ENCODE data around the gene NR2C1. TPM values are rescaled to one million over a fixed set of nuclear protein-coding genes. Genes with fewer than 3 reads are reported as not detected.

NR2C1 gene
- total and polyA plus RNA-seq, 10 of the 15 experiments (the other 5 are each of a cell fraction or from before 2014, with no cell fraction given) = 8.8 to 38.1 (median 31.3) TPM

DNA sequence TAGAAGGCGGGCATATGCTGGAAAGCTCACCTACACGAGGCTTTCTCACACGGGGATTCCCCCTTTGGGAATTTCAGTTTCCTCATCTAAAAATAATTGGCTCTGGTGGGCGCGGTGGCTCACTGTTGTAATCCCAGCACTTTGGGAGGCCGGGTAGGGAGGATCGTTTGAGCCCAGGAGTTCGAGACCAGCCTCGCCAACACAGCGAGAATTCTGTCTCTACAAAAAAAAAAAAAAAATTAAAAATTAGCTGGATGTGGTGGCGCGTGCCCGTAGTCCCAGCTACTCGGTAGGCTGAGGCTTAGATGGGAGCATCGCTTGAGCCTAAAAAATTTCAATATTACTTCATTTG lies 69.5 kb downstream of the NR2C1 start:
- ChIA-PET SMC1A (ENCODE audit: uncharacterized antibody, unreplicated experiment) (interaction anchor here (0.9 to 1.8 kb wide), 7 partner anchors 14 to 382 kb away, joined by 3 to 13 read pairs (median 4); no protein-coding TSS in a partner anchor), RAD21 (ENCODE audit: unreplicated experiment) (interaction anchor here (0.6 to 1.4 kb wide), 6 partner anchors 34 to 531 kb away, joined by 3 to 5 read pairs (median 3); partner anchors contain the start of genes FGD6, NR2C1 and VEZT), CTCF (interaction anchor here (0.6 to 1.2 kb wide), 7 partner anchors 10 to 382 kb away, joined by 3 to 5 read pairs (median 3); no protein-coding TSS in a partner anchor), POLR2A (interaction anchor here (0.6 to 1.3 kb wide), 10 partner anchors 10 to 293 kb away, joined by 3 to 6 read pairs (median 3); partner anchors contain the start of gene NR2C1)
- no peak; the same call in 2 of the 3 replicates for ATAC-seq
- Histone ChIP-seq H3K36me3 (ENCODE audit: control insufficient read depth in 2 of 2, insufficient read depth in 2 of 2, low read length in 1 of 2) (0 out of 4 replicates have a peak, but pooled peaks cover 0 to 3% of the 10 kb centered on the region in 2 experiments), H3K79me2 (ENCODE audit: control insufficient read depth, insufficient read depth, low read length) (peaks cover 34% of the 10 kb centered on the region), H2AFZ (ENCODE audit: control insufficient read depth, low read depth, low read length) (peak overlapping the region; percentile 88), H3K4me3 (peak overlapping the region; percentile 85; the same call in 1 of the 2 replicates), H3K27me3 (replicated peaks in 1 of 2; ENCODE audit: control insufficient read depth in 2 of 2, insufficient read depth in 2 of 2, low read length in 1 of 2) (no peaks in the 10 kb centered on the region), H3K4me1 (ENCODE audit: control insufficient read depth, insufficient read depth, low read length) (no peaks in the 10 kb centered on the region), H3K9ac (ENCODE audit: control insufficient read depth, insufficient read depth, low read length) (peak overlapping the region; percentile 27; the same call in 1 of the 2 replicates), H3K9me3 (replicated peaks; ENCODE audit: control insufficient read depth, insufficient read depth, low read length) (no peaks in the 10 kb centered on the region; the same call in 2 of the 3 replicates), H3K27ac (ENCODE audit: control insufficient read depth, insufficient read depth) (peak overlapping the region; percentile 63), H3K4me2 (ENCODE audit: control insufficient read depth, insufficient read depth) (peak overlapping the region; percentile 52), H4K20me1 (ENCODE audit: control insufficient read depth, insufficient read depth) (no peaks in the 10 kb centered on the region)
- WGBS (ENCODE audit: insufficient coverage, insufficient replicate concordance, low lambda C conversion rate, missing lambda C conversion rate) = 53% methylated on average over 12 of the region's 15 CpGs
- in situ Hi-C loops (cut with MboI) = no loop called here
- no peak for FAIRE-seq
- BruUV-seq (replicated peaks) = TSS peak; percentile 91
- intact Hi-C loops (cut with micrococcal nuclease; ENCODE audit: unreplicated experiment) = loop anchor here (5.0 to 10.0 kb wide), 2 partner anchors 172 to 1329 kb away; partner anchors contain the start of gene CRADD
- DNase-seq (ENCODE audit: low read depth, low spot score) = no peak
- no peak for TF ChIP-seq HDAC6 (IDR thresholded peaks at IDR 0.05; ENCODE audit: unreplicated experiment)
- no peak for TF ChIP-seq POLR2A (IDR thresholded peaks at IDR 0.05; ENCODE audit: low read depth, low read length)
- TF ChIP-seq RUNX3 (IDR thresholded peaks at IDR 0.05; ENCODE audit: low read length) = no peak
- no peak for TF ChIP-seq NFYB (IDR thresholded peaks at IDR 0.05; ENCODE audit: insufficient read depth, low read depth, low read length)
- TF ChIP-seq BACH1 (IDR thresholded peaks at IDR 0.05; ENCODE audit: borderline replicate concordance) = no peak
- peak in 1 of 2 experiments; percentile 44; a peak in 3 of 4 replicates for TF ChIP-seq IKZF2 (IDR thresholded peaks at IDR 0.05)
- TF ChIP-seq CBFB (IDR thresholded peaks at IDR 0.05; ENCODE audit: low read depth) = peak; percentile 16
- 0 out of 2 replicates have a peak, but pooled peaks have one; percentile 21 for TF ChIP-seq NFIC (IDR thresholded peaks at IDR 0.05; ENCODE audit: low read depth, low read length)
- TF ChIP-seq SMC3 (IDR thresholded peaks at IDR 0.05; ENCODE audit: borderline replicate concordance, low read length) = no peak
- no peak for TF ChIP-seq ZNF384 (IDR thresholded peaks at IDR 0.05; ENCODE audit: borderline replicate concordance, low read depth, low read length)
- no peak for TF ChIP-seq RB1 (IDR thresholded peaks at IDR 0.05; ENCODE audit: borderline replicate concordance)
- no peak for TF ChIP-seq SREBF1 (IDR thresholded peaks at IDR 0.05; ENCODE audit: low read length)
- no peak for TF ChIP-seq CHD4 (IDR thresholded peaks at IDR 0.05)
- no peak for TF ChIP-seq RAD51 (IDR thresholded peaks at IDR 0.05)
- no peak for TF ChIP-seq LARP7 (IDR thresholded peaks at IDR 0.05)
- TF ChIP-seq CHD2 (IDR thresholded peaks at IDR 0.05; ENCODE audit: borderline replicate concordance, low read depth, low read length) = no peak
- no peak for TF ChIP-seq EZH2 (IDR thresholded peaks at IDR 0.05; ENCODE audit: borderline replicate concordance, control insufficient read depth, low read depth, low read length)
- no peak for TF ChIP-seq NFXL1 (IDR thresholded peaks at IDR 0.05; ENCODE audit: borderline replicate concordance)
- TF ChIP-seq, protein P1, sequence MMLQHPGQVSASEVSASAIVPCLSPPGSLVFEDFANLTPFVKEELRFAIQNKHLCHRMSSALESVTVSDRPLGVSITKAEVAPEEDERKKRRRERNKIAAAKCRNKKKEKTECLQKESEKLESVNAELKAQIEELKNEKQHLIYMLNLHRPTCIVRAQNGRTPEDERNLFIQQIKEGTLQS (IDR thresholded peaks at IDR 0.05; ENCODE audit: borderline replicate concordance, extremely low read depth, low read depth, low read length) = no peak
- no peak for TF ChIP-seq POLR2AphosphoS2 (IDR thresholded peaks at IDR 0.05; ENCODE audit: low read depth, low read length)
- TF ChIP-seq TARDBP (IDR thresholded peaks at IDR 0.05; ENCODE audit: borderline replicate concordance) = no peak
- no peak for TF ChIP-seq TBL1XR1 (IDR thresholded peaks at IDR 0.05; ENCODE audit: low read depth, low read length)
- peak; percentile 38; the same call in 1 of the 2 replicates for TF ChIP-seq IKZF1 (conservative IDR thresholded peaks at IDR 0.05)
- TF ChIP-seq, protein P2, sequence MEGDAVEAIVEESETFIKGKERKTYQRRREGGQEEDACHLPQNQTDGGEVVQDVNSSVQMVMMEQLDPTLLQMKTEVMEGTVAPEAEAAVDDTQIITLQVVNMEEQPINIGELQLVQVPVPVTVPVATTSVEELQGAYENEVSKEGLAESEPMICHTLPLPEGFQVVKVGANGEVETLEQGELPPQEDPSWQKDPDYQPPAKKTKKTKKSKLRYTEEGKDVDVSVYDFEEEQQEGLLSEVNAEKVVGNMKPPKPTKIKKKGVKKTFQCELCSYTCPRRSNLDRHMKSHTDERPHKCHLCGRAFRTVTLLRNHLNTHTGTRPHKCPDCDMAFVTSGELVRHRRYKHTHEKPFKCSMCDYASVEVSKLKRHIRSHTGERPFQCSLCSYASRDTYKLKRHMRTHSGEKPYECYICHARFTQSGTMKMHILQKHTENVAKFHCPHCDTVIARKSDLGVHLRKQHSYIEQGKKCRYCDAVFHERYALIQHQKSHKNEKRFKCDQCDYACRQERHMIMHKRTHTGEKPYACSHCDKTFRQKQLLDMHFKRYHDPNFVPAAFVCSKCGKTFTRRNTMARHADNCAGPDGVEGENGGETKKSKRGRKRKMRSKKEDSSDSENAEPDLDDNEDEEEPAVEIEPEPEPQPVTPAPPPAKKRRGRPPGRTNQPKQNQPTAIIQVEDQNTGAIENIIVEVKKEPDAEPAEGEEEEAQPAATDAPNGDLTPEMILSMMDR (IDR thresholded peaks at IDR 0.05 in 2 of 3, conservative IDR thresholded peaks at IDR 0.05 in 1 of 3; ENCODE audit: control insufficient read depth in 2 of 3, extremely low read depth in 1 of 3, insufficient read depth in 1 of 3, low read depth in 3 of 3, low read length in 3 of 3) = no peak
- TF ChIP-seq YY1 (IDR thresholded peaks at IDR 0.05; ENCODE audit: low read depth, low read length) = no peak

Data from GM12878 (cell line).